ENCODE data around the gene FAM107B. TPM values are rescaled to one million over a fixed set of nuclear protein-coding genes. Genes with fewer than 3 reads are reported as not detected.

Gene FAM107B
- total and polyA plus RNA-seq, 11 donors: 1.9 to 27.6 (median 4.9) TPM

DNA sequence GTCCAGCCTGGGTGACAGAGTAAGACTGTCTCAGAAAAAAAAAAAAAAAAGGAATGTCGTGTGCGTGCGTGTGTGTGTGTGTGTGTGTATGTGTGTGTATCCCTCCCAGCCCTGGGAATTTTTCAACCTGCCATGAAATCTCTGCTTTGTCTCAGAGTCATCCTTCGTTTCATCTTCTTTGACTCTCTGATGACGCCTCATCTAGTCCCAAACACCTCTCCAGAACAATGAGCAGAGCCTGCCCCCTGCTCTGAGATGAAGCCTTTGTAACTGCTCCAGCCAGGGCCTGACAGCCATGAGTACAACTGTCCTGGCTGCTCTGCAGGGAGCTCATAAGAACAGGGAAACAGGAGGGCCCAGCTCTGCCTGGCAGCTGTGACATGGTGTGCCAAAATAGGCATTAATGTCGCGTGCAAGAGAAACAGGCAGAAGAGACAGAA is 149.5 kb downstream of the FAM107B start:
- intact Hi-C loops (cut with DNase I): no loop called here
- WGBS, 4 donors: 70 to 86% (median 75%) methylated on average over 7 of the region's 7 CpGs
- no peaks in the 10 kb centered on the region for H3K27me3 ChIP-seq
- peaks cover 0 to 16% (median 2%) of the 10 kb centered on the region in 12 donors for H3K4me1 ChIP-seq
- H3K9me3 ChIP-seq: no peaks in the 10 kb centered on the region
- H3K36me3 ChIP-seq: no peaks in the 10 kb centered on the region
- DNase-seq (no peak), ATAC-seq (peak in 1 of 4 donors; percentile 32)
- no peak overlapping the region for H3K4me3 ChIP-seq
- peak overlapping the region in 1 of 12 donors; percentile 24 for H3K27ac ChIP-seq
- no peak for TF ChIP-seq POLR2A (IDR thresholded peaks at IDR 0.05)
- TF ChIP-seq, protein P1, sequence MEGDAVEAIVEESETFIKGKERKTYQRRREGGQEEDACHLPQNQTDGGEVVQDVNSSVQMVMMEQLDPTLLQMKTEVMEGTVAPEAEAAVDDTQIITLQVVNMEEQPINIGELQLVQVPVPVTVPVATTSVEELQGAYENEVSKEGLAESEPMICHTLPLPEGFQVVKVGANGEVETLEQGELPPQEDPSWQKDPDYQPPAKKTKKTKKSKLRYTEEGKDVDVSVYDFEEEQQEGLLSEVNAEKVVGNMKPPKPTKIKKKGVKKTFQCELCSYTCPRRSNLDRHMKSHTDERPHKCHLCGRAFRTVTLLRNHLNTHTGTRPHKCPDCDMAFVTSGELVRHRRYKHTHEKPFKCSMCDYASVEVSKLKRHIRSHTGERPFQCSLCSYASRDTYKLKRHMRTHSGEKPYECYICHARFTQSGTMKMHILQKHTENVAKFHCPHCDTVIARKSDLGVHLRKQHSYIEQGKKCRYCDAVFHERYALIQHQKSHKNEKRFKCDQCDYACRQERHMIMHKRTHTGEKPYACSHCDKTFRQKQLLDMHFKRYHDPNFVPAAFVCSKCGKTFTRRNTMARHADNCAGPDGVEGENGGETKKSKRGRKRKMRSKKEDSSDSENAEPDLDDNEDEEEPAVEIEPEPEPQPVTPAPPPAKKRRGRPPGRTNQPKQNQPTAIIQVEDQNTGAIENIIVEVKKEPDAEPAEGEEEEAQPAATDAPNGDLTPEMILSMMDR (IDR thresholded peaks at IDR 0.05): no peak

DNA sequence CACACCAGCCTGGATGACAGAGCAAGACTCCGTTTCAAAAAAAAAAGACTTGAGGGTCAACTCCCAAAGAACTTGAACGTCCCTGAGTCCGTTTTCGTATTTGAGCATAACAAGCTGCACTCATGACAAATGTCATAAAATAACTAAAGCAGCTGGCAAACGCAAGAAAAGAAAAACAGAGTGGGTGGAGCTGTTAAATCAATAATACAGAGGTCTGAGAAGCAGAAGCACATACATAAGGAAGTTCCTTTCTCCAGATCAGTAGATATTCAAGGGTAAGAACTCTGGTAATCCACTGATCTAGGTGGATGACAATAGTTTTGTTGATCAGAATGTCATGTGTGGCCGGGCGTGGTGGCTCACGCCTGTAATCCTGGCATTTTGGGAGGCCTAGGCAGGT is 150.1 kb downstream of the FAM107B start:
- no peaks in the 10 kb centered on the region for H3K27me3 ChIP-seq
- WGBS, 4 donors: 87 to 93% (median 92%) methylated on average over 8 of the region's 8 CpGs
- no peak for TF ChIP-seq POLR2A (IDR thresholded peaks at IDR 0.05)
- TF ChIP-seq, protein P1 (IDR thresholded peaks at IDR 0.05): no peak
- ATAC-seq: no peak
- H3K4me1 ChIP-seq: peaks cover 0 to 10% (median 2%) of the 10 kb centered on the region in 12 donors
- no peaks in the 10 kb centered on the region for H3K36me3 ChIP-seq
- no peak for DNase-seq
- intact Hi-C loops (cut with DNase I): no loop called here
- H3K27ac ChIP-seq: no peak overlapping the region
- H3K4me3 ChIP-seq: no peak overlapping the region
- H3K9me3 ChIP-seq: no peaks in the 10 kb centered on the region

DNA sequence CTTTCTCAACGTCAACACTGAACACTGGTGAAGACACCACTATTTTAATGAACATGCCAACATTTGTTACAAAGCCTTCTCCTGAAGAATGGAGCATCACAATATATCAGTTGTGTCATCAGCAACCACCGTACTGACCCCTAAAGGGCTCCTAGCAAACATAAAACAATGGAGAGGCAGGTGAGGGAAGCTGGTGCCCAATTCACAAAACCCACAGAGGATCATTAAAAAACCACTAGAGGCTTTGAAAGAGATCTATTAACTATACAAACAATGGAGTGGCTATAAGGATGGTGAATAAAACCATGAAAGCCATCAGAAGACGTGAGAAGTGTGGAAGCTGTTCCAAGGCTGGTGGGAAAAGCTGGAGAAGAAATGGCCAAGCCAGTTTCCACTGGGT is 150.8 kb downstream of the FAM107B start:
- TF ChIP-seq, protein P1 (IDR thresholded peaks at IDR 0.05): no peak
- no peak for TF ChIP-seq POLR2A (IDR thresholded peaks at IDR 0.05)
- Histone ChIP-seq H3K4me1 (peaks cover 0 to 9% (median 2%) of the 10 kb centered on the region in 12 donors), H3K36me3 (no peaks in the 10 kb centered on the region), H3K27ac (no peak overlapping the region), H3K27me3 (no peaks in the 10 kb centered on the region), H3K9me3 (no peaks in the 10 kb centered on the region), H3K4me3 (no peak overlapping the region)
- intact Hi-C loops (cut with DNase I): no loop called here
- ATAC-seq (no peak), DNase-seq (no peak)
- WGBS, 4 donors: 79 to 95% (median 90%) methylated on average over 3 of the region's 3 CpGs

DNA sequence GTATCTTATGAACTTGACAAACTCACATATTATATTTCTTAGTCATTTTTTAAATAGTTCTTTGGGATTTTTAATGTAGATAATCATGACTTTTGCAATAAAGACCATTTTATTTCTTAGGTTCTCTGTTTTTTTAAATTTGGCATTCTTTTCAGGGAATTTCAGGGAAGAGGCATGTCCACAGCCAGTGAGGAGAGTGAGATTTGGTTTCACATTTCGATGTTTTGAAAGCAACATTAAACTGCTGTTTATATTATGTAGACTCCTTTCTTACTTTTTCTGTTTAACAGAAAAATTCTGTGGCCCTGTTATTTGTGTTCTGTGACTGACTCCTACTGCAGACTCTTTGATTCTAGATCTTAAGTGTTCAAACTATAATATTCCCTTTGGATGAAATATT is 153.7 kb downstream of the FAM107B start:
- no peaks in the 10 kb centered on the region for H3K36me3 ChIP-seq
- no peaks in the 10 kb centered on the region for H3K9me3 ChIP-seq
- H3K27me3 ChIP-seq: no peaks in the 10 kb centered on the region
- intact Hi-C loops (cut with DNase I): no loop called here
- ATAC-seq (no peak), DNase-seq (no peak)
- peak overlapping the region in 5 of 12 donors; percentile 4 to 62 (median 21) for H3K27ac ChIP-seq
- no peak for TF ChIP-seq POLR2A (IDR thresholded peaks at IDR 0.05)
- TF ChIP-seq, protein P1 (IDR thresholded peaks at IDR 0.05): no peak
- peaks cover 0 to 27% (median 12%) of the 10 kb centered on the region in 12 donors for H3K4me1 ChIP-seq
- WGBS, 4 donors: 52 to 76% (median 62%) methylated on average over 1 of the region's 1 CpG
- no peak overlapping the region for H3K4me3 ChIP-seq

Data from heart left ventricle (tissue), 16 donors.